HL-60/S4 treated with phorbol 12-myristate 13-acetate at 8.2 ng/mL for 4 days and 3 days (cell line): ENCODE measurements around the gene USP2.

ENCODE experiments used
- in situ Hi-C: fragments of 300-500 bp; cut with MboI; formaldehyde crosslinking; loops from 2 replicates; pipeline ENCODE4 v1.15.0; 2022; ENCODE audit warnings: low sequenced_read_pairs

The USP2 gene

DNA sequence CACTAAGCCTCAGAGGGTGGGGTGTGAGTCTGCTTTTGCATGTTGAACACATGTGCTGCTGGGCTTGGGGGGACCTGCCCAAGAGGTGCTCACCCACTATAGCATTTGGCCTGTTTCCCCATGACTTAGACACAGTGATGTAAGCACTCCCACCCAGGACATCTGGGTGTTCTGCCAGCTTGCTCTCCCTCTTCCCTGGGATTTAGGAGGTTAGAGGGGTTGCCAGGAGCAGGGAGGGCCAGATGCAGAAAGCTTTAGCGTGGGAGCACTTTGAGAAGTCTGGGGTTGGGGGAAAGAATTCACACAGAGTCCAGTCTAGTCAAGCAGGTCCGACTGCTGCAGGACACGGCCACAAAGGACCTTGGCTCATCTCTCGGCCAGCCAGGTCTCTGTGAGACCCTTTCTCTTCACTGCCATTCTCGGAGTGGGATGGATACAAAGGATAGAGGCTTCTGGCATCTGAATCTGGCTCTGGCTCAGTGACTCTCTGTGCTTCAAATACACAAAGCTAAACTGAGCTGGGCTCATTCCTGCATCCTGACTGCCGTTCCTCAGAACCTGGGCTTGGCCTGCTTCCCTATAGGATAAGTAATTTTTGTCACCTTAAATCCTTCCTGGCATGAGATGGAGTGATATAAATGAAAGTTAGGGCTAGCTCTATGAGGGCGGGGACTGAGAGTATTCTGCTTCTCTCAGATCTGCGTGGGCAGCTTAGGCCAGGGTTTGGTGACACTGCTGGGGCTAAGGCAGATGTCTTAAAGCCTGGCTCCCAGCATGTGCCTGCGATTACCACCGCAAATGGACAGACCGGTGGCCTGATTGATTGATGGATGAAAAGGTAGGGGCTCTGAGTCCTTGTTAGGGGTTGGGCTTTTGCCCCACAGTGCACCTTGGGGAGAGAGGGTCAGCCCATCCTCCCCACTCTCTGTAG is 14.5 kb downstream of the USP2 start:
- in situ Hi-C loops = no loop called here

- in situ Hi-C loops = no loop called here
These were observed 16.4 kb downstream of the USP2 start for GRCh38 chr11:119365071-119365591.

DNA sequence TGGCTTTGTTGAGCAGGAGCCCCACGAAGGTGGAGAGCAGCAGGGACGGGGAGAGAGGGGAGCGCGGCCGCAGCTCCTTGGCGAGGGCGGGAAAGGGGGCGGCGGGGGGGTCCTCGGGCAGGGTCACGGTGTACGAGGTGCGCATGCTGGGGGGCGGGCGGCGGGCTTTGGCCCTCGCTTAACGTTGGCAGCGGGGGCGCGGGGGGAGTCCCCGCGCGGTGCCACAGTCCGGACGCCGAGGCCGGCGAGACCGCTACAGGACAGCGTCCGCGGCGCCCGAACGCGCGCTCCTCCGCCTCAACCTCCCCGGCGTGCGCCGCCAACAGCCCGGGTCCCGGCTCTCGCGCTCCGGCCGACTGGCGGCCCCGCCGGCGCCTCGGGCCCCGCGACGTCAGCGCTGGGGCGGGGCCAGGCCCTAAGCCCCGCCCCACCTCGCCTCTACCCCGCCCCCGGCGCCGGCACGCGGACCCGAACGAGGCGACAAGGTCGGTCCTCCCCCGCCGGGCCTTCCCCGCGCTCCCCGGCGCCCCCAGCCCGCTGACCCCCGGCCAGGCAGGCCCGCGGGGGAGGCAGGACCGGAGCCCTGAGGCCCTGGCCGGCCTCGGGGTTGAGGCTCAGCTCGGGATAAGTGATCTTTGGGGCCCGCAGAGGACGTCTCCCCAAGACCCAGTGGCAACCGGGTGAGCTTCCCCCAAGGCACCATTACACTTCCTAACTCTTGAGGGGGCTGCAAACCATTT is 17.5 kb downstream of the USP2 start:
- in situ Hi-C loops = no loop called here

GRCh38 chr11:119363081-119363850 is 18.2 kb downstream of the USP2 start:
- in situ Hi-C loops = no loop called here

DNA sequence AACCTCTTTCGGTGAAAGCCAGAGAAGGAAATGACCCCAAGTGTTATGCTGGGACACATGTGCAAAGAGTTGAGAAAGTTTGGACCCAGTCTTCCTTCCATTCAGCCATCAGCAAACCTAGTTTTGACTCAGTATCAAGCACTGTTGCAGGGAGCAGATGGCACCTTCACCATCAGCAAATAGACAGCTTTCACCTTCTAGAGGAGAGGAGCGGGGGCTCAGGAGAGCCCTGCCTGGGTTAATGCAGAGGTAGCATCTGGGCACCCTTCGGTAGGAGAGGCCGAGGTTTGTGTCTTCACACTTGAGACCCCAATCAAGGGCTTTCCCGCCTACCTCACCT is 18.8 kb downstream of the USP2 start:
- in situ Hi-C loops = no loop called here

- in situ Hi-C loops = no loop called here
These were observed 19.4 kb downstream of the USP2 start for GRCh38 chr11:119361941-119362725.

DNA sequence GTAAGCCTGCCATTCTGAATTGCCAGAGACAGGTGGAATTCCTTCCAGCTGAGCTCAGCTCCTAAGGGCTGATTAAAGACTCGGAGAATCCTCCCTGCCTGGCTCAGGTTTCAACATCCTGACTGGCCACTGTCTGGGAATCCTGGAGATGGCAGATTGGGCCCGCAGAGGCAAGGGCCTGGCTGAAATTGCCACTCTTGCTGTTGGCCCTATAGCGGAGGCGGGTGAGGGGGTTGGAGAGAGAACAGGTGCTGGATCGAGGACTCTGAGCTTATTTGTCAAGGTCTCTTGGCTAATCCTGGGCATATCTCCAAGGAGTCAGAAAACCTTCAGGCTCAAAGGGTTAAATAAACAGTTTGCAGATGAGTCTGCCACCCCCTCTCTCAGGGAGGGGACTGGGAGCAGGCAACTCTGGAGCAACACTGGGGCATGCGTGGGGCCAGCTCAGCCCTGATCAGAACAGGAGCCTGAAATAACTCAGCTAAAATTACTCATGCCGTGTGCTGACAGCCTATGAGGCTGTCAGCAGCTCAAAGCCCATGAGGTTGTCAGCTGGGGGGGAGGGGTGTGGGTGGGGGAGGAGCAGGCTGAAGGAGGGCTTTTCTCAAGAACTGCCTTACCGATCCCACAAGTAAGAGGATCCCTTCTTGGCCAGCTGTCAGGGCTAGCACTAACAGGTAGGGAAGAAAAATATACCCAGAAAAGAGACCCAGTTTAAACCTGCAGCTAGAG is 20.3 kb downstream of the USP2 start:
- in situ Hi-C loops = no loop called here

GRCh38 chr11:119359365-119360214 is 21.9 kb downstream of the USP2 start:
- in situ Hi-C loops = no loop called here

GRCh38 chr11:119357074-119357473 is 24.4 kb downstream of the USP2 start:
- in situ Hi-C loops = no loop called here

DNA sequence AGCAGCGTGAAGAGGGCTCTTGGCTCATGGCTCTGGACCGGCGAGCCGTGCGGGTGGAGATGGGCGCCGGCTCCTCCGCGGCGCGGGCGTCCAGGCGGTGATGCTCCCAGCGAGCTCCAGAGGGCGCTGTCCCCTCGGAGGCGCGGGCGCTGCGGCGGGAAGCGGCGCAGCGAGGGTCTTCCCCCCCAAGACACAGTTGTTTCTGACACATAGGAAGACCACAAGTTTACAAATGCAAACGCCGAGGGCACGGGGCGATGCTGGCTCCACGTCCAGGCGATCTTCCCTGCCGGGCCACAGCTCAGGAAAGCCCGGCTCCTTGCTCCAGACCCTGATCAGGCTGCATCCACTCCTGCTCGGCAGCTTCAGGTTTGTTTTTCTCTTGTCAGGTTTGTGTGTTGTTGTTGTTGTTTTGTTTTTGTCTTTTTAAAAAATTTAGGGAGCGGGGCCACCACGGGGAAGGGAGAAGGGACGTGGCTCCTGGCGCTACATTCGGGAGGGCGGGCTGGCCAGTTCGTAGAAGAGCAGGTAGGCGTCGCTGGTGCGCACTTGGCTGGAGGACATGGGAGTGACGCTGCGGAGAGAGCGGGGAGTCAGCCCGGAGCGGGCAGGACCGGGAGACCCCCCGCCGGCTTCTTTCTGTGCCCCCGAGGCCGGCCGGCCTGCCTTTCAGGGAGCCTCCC is 25.0 kb downstream of the USP2 start:
- in situ Hi-C loops = no loop called here

GRCh38 chr11:119355091-119355843 is 26.2 kb downstream of the USP2 start:
- in situ Hi-C loops = no loop called here

DNA sequence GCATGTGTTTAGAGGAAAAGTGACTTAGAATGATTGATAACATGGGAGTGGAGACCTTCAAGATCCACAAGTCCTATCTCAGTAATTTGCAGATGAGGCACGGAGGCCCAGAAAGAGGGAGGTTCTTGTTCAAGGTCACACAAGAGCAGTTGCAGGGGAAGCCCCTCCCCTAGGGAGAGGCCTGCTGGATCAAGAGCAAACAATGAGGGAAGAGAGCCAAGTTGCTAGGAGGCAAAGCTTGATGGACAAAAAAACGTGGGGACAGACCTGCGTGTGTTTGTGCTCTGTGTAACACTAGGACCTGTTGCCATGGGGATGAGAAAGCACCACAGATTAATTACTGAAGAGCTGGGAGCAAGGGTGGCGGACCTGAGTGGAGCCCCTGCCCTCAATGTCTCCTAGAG is 28.6 kb downstream of the USP2 start:
- in situ Hi-C loops = no loop called here

GRCh38 chr11:119351232-119351631 is 30.3 kb downstream of the USP2 start:
- in situ Hi-C loops = no loop called here

- in situ Hi-C loops = no loop called here
These were observed 31.2 kb downstream of the USP2 start for GRCh38 chr11:119350302-119350701.

- in situ Hi-C loops = no loop called here
These were observed 33.4 kb downstream of the USP2 start for GRCh38 chr11:119347940-119348605.

DNA sequence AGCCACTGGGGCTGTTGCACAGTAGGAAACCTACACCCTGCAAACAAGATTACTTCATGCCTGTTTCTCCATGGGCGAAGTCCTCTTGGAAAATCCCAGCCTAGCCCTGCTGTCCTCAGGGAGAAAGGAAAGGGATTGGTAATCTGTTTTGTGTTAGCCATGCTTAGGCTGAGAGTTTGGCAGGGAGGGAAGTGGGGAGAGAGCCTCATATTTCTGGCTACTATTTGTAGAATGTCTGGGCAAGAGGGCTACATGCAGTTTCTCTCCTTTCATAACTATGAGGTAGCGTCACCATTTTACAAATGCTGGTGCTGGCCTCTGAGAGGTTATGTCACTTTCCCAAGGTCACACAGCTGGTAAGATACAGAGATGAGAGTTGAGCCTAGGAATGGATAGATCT is 34.2 kb downstream of the USP2 start:
- in situ Hi-C loops = no loop called here

- in situ Hi-C loops = no loop called here
These were observed 34.9 kb downstream of the USP2 start, which contains the start of gene MFRP for GRCh38 chr11:119346605-119347004. Gene MFRP, minus strand, starts transcription at chr11:119346705. Its CDS starts 192 bp downstream, at chr11:119346513.
